Endometrial microvascular endothelial cells (primary cell): Measurements from ENCODE around the gene RGPD4. TPM values are rescaled to one million over a fixed set of nuclear protein-coding genes. Genes with fewer than 3 reads are reported as not detected.
"Not testable (repeated sequence)": the region's sequence is repeated elsewhere in the genome, so short reads cannot be mapped to it uniquely, and the experiment has no call there.

Experiments
- in situ Hi-C: cut with HindIII; loops from 2 replicates; pipeline ENCODE4 v1.10.0; 2017; ENCODE audit warnings: low sequenced_read_pairs, low pct_unique_long_range_greater_than_20kb; ENCODE audit errors: inconsistent ontology term
- total RNA-seq: library from RNA; depleted of rRNA; stranded (reverse); fragments of >200 nt; gene quantifications from one replicate; pipeline ENCODE4 v1.2.3, GENCODE V29; 2015; ENCODE audit errors: inconsistent ontology term

The RGPD4 gene
- total RNA-seq, 1 donor from 2014 or later, result not detected

GRCh38 chr2:107916121-107916520 lies 89.4 kb downstream of the RGPD4 start:
- in situ Hi-C loops, result not testable (repeated sequence)

GRCh38 chr2:107916696-107917370 lies 90.1 kb downstream of the RGPD4 start:
- in situ Hi-C loops, result not testable (repeated sequence)

GRCh38 chr2:107927034-107927534 lies 100.4 kb downstream of the RGPD4 start:
- in situ Hi-C loops, result no loop called here

GRCh38 chr2:107931412-107931811 lies 104.7 kb downstream of the RGPD4 start:
- in situ Hi-C loops, result no loop called here

- in situ Hi-C loops, result no loop called here
Measured at GRCh38 chr2:107932488-107932887, 105.8 kb downstream of the RGPD4 start.

- in situ Hi-C loops, result no loop called here
Measured at GRCh38 chr2:107932979-107933378, 106.3 kb downstream of the RGPD4 start.

- in situ Hi-C loops, result no loop called here
Measured at GRCh38 chr2:107936433-107937359, 110.0 kb downstream of the RGPD4 start.

Other genes with a start within 250 kb of the RGPD4 start
- not detected for gene SLC5A7, start 159.6 kb downstream of the RGPD4 start, total RNA-seq